SK-MEL-5 (cell line): Measurements from ENCODE around the gene NCBP3. TPM values are rescaled to one million over a fixed set of nuclear protein-coding genes. Genes with fewer than 3 reads are reported as not detected.

ENCODE experiments used
- DNase-seq: peaks from one replicate; pipeline ENCODE4 v3.0.0-alpha.2; 2016; ENCODE audit warnings: low read depth, low spot score
- in situ Hi-C: cut with HindIII; loops from 2 replicates; pipeline ENCODE4 v1.10.0; 2016; ENCODE audit warnings: low sequenced_read_pairs, high pct_unique_total_duplicates, low pct_unique_long_range_greater_than_20kb
- polyA plus RNA-seq, 2 experiments: library from polyadenylated mRNA; depleted of rRNA; stranded (reverse); fragments of >200 nt; gene quantifications; 2 replicates each; pipeline ENCODE4 v1.2.3, GENCODE V29; 2015
- total RNA-seq: library from RNA; depleted of rRNA; stranded (reverse); fragments of >200 nt; shearing (Covaris generic); gene quantifications from 2 replicates; pipeline ENCODE4 v1.2.3, GENCODE V29; 2014; rRNA removed

The NCBP3 gene
- 20.9 and 29.0 TPM in 2 replicates for total RNA-seq
- 11.3 and 13.6 TPM in 2 replicates for polyA plus RNA-seq (2015; cell fraction: cytosol; rRNA removed)
- 79.6 and 86.7 TPM in 2 replicates for polyA plus RNA-seq (2015; cell fraction: nucleus; rRNA removed)

GRCh38 chr17:3845621-3846436, at the start of gene NCBP3:
NCBP3 (minus strand) TSS chr17:3846246; CDS start chr17:3846223, 23 bp downstream.
- in situ Hi-C loops = no loop called here
- DNase-seq = peak; percentile 92

GRCh38 chr17:3895354-3895753, 49.3 kb upstream of the NCBP3 start:
- in situ Hi-C loops = no loop called here
- DNase-seq = no peak

GRCh38 chr17:3894911-3895343, 48.9 kb upstream of the NCBP3 start:
- DNase-seq = no peak
- in situ Hi-C loops = no loop called here

- in situ Hi-C loops = no loop called here
- no peak for DNase-seq
Measured at GRCh38 chr17:3894188-3894587, 48.1 kb upstream of the NCBP3 start.

- no peak for DNase-seq
- in situ Hi-C loops = no loop called here
Measured at GRCh38 chr17:3893720-3894116, 47.7 kb upstream of the NCBP3 start.

GRCh38 chr17:3893003-3893719, 47.1 kb upstream of the NCBP3 start, which contains the start of gene CAMKK1:
CAMKK1 (minus strand) TSS chr17:3893053; CDS start chr17:3885687, 7,366 bp downstream.
- peak; percentile 80 for DNase-seq
- in situ Hi-C loops = no loop called here

- in situ Hi-C loops = no loop called here
- DNase-seq = peak; percentile 68
Measured at GRCh38 chr17:3892095-3892998, 46.3 kb upstream of the NCBP3 start.

GRCh38 chr17:3891626-3892094, 45.6 kb upstream of the NCBP3 start:
- in situ Hi-C loops = no loop called here
- no peak for DNase-seq

GRCh38 chr17:3890878-3891219, 44.8 kb upstream of the NCBP3 start:
- in situ Hi-C loops = no loop called here
- DNase-seq = no peak

GRCh38 chr17:3890082-3890877, 44.2 kb upstream of the NCBP3 start:
- in situ Hi-C loops = no loop called here

GRCh38 chr17:3889325-3890012, 43.4 kb upstream of the NCBP3 start:
- in situ Hi-C loops = no loop called here
- DNase-seq = no peak

More at GRCh38 chr17:3890082-3890877, 44.2 kb upstream of the NCBP3 start:
- DNase-seq = peak; percentile 24

GRCh38 chr17:3888343-3889171, 42.5 kb upstream of the NCBP3 start:
- in situ Hi-C loops = no loop called here

GRCh38 chr17:3887804-3888203, 41.8 kb upstream of the NCBP3 start:
- DNase-seq = no peak
- in situ Hi-C loops = no loop called here

More at GRCh38 chr17:3888343-3889171, 42.5 kb upstream of the NCBP3 start:
- DNase-seq = no peak

- no peak for DNase-seq
- in situ Hi-C loops = no loop called here
Measured at GRCh38 chr17:3887394-3887793, 41.3 kb upstream of the NCBP3 start.

- in situ Hi-C loops = no loop called here
- DNase-seq = no peak
Measured at GRCh38 chr17:3886776-3887175, 40.7 kb upstream of the NCBP3 start.
